ENCODE data around the gene UBE2E1. TPM values are rescaled to one million over a fixed set of nuclear protein-coding genes. Genes with fewer than 3 reads are reported as not detected.
"Not testable (repeated sequence)": the region's sequence is repeated elsewhere in the genome, so short reads cannot be mapped to it uniquely, and the experiment has no call there.

UBE2E1 gene
- total and polyA plus RNA-seq, 2 donors = 89.1 to 95.2 TPM

DNA sequence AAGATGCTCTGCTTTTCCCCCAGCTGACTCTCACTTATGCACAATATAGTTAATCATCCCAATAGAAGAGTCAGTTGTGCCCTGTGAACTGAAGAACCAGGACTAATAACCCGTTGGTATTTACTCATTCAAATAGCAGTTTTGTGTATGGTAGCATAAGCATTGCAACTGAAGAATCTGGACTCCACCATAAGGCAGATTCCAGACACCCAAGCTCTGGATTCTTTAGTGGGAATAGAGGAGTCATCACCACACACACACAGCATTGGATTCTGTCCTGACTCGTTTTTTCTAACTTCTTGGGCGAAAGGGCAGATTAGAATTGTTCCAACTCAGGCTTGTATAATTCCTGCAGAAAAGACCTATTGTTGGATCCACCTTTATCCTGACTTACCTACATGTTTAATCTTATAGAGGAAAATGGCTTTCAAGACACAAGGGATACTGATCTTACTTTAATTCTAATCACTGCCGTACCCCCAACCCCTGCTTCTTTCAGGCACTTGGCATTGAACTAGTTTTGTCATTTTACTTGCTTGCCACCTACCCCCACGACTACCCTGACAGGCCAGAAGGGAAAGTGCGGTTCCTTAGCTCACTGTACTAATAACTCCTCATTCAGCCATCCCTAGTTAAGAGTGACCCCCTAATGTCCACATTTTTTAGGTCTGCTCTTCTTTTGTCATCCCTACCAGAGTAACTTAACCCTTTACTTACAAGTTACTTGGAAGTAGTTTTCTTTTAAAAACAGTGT is 68.8 kb downstream of the UBE2E1 start:
- H3K36me3 ChIP-seq (ENCODE audit: control insufficient read depth in 2 of 2, insufficient read depth in 2 of 2, low read length in 1 of 2) = no peaks in the 10 kb centered on the region
- H3K9me3 ChIP-seq (ENCODE audit: control insufficient read depth in 2 of 2, insufficient read depth in 1 of 2, low read length in 1 of 2) = peaks cover 0 to 5% of the 10 kb centered on the region in 2 donors
- H3K27me3 ChIP-seq (ENCODE audit: control insufficient read depth in 2 of 2, insufficient read depth in 1 of 2, low read length in 1 of 2) = no peaks in the 10 kb centered on the region
- peaks cover 9 to 11% of the 10 kb centered on the region in 2 donors for H3K4me1 ChIP-seq (ENCODE audit: control insufficient read depth in 2 of 2, insufficient read depth in 2 of 2, low read length in 2 of 2)
- no peak overlapping the region for H3K27ac ChIP-seq (ENCODE audit: low read depth in 1 of 2, low read length in 1 of 2)
- DNase-seq (ENCODE audit: low read depth in 6 of 9, low spot score in 9 of 9) = no peak
- no peak overlapping the region for H3K4me3 ChIP-seq (ENCODE audit: low read length in 2 of 2)
- 96% methylated on average over 6 of the region's 6 CpGs for WGBS

DNA sequence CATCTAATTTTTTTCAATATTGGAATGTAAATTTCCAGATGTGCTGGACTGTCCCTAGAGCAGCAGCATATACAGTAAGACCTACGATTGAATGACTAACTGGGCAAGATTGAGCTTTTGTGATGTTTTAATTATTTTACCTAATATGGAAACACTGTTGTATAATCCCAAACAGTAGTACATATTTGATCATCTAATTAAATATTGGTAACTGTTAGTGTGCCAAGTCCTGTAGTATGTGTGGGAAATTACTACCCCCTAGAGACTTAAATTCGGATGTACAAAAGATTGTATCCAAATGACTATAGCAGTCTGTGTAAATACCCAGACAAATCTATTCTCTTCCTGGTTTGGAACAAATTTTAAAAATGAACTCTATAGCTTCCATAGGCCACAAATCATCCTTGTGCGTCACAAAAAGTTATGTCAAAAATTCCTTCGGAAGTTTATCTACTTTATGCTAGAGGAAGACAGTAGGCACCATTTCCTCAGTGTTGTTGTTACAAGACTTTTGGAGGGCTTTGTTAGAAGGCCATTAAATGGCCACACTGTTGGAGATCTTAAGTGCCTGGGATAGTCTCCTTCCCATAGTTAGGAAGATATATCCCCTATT is 69.5 kb downstream of the UBE2E1 start:
- Histone ChIP-seq H3K36me3 (ENCODE audit: control insufficient read depth in 2 of 2, insufficient read depth in 2 of 2, low read length in 1 of 2) (no peaks in the 10 kb centered on the region), H3K27me3 (ENCODE audit: control insufficient read depth in 2 of 2, insufficient read depth in 1 of 2, low read length in 1 of 2) (no peaks in the 10 kb centered on the region), H3K4me1 (ENCODE audit: control insufficient read depth in 2 of 2, insufficient read depth in 2 of 2, low read length in 2 of 2) (peaks cover 2 to 5% of the 10 kb centered on the region in 2 donors), H3K27ac (ENCODE audit: low read depth in 1 of 2, low read length in 1 of 2) (no peak overlapping the region), H3K4me3 (ENCODE audit: low read length in 2 of 2) (no peak overlapping the region), H3K9me3 (ENCODE audit: control insufficient read depth in 2 of 2, insufficient read depth in 1 of 2, low read length in 1 of 2) (peaks cover 0 to 5% of the 10 kb centered on the region in 2 donors)
- no peak for DNase-seq (ENCODE audit: low read depth in 6 of 9, low spot score in 9 of 9)
- WGBS = 95% methylated on average over 4 of the region's 4 CpGs

DNA sequence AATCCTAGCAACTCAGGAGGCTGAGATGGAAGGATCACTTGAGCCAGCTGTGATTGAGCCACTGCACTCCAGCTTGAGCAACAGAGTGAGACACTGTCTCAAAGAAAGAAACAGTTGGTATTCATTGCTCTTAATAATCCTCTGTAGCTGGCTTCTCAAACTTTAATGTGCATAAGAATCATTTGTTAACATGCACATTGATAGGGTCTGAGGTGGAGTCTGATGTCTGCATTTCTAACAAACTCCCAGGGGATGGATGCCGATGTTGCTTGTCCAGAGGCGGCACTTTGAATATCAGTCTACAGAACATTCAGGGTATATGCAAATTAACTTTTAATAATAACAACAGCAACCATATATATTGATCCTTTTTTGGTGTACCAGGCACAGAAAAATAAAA is 71.2 kb downstream of the UBE2E1 start:
- no peak for DNase-seq (ENCODE audit: low read depth in 6 of 9, low spot score in 9 of 9)
- Histone ChIP-seq H3K27ac (ENCODE audit: low read depth in 1 of 2, low read length in 1 of 2) (no peak overlapping the region), H3K4me3 (ENCODE audit: low read length in 2 of 2) (no peak overlapping the region), H3K9me3 (ENCODE audit: control insufficient read depth in 2 of 2, insufficient read depth in 1 of 2, low read length in 1 of 2) (peaks cover 0 to 6% of the 10 kb centered on the region in 2 donors), H3K27me3 (ENCODE audit: control insufficient read depth in 2 of 2, insufficient read depth in 1 of 2, low read length in 1 of 2) (no peaks in the 10 kb centered on the region), H3K4me1 (ENCODE audit: control insufficient read depth in 2 of 2, insufficient read depth in 2 of 2, low read length in 2 of 2) (peaks cover 5 to 10% of the 10 kb centered on the region in 2 donors), H3K36me3 (ENCODE audit: control insufficient read depth in 2 of 2, insufficient read depth in 2 of 2, low read length in 1 of 2) (no peaks in the 10 kb centered on the region)
- 96% methylated on average over 2 of the region's 2 CpGs for WGBS

DNA sequence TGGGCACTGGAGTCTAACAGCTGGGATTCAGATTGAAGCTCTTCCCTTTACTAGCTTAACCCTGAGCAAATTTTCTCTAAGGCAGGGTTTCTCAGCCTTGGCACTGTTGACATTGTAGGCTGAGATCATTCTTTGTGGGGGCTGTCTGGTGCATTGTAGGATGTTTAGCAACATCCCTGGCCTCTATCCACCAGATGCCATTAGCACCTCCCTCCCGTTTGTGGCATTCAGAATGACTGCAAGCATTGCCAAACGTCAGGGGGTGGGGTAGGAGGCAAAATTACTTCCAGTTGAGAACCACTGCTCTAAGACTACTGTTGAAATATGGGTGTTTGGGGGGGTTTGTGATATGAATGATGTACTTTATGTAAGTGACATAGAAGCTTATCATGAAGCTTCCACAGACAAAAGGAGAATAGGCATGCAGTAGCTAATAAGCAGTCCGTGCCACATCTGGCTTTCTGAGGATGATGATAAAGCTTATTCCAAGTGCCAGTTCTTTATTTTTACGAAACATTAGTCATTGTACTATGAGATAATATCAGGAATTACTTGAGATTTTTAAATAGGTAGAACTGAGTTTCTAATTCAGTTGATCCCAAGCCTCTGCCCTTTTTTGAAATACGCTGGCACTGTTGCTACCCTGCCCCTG is 71.7 kb downstream of the UBE2E1 start:
- H3K4me1 ChIP-seq (ENCODE audit: control insufficient read depth in 2 of 2, insufficient read depth in 2 of 2, low read length in 2 of 2) = peaks cover 5 to 10% of the 10 kb centered on the region in 2 donors
- no peak for DNase-seq (ENCODE audit: low read depth in 6 of 9, low spot score in 9 of 9)
- 89% methylated on average over 5 of the region's 5 CpGs for WGBS
- H3K4me3 ChIP-seq (ENCODE audit: low read length in 2 of 2) = no peak overlapping the region
- peaks cover 0 to 10% of the 10 kb centered on the region in 2 donors for H3K9me3 ChIP-seq (ENCODE audit: control insufficient read depth in 2 of 2, insufficient read depth in 1 of 2, low read length in 1 of 2)
- no peaks in the 10 kb centered on the region for H3K27me3 ChIP-seq (ENCODE audit: control insufficient read depth in 2 of 2, insufficient read depth in 1 of 2, low read length in 1 of 2)
- H3K36me3 ChIP-seq (ENCODE audit: control insufficient read depth in 2 of 2, insufficient read depth in 2 of 2, low read length in 1 of 2) = no peaks in the 10 kb centered on the region
- H3K27ac ChIP-seq (ENCODE audit: low read depth in 1 of 2, low read length in 1 of 2) = no peak overlapping the region

DNA sequence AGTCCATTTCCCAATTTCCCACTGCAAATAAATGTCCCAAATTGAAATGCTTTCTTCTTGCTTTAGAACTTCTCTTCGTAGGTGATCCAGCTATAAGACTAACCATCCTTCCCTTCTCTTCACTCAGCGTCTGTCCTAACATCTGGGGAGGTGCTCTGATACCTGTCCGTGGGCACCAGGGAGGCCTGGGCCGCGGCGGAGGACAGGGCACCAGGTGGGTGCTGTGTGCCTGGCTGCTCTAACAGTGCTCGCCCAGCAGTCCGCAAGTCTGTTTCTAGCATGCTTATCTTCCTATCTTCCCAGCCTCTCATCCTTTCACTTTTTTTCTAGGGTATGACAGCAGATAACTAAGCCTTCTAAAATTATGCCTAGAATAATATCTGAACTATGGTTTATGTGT is 73.7 kb downstream of the UBE2E1 start:
- Histone ChIP-seq H3K27me3 (ENCODE audit: control insufficient read depth in 2 of 2, insufficient read depth in 1 of 2, low read length in 1 of 2) (no peaks in the 10 kb centered on the region), H3K36me3 (ENCODE audit: control insufficient read depth in 2 of 2, insufficient read depth in 2 of 2, low read length in 1 of 2) (no peaks in the 10 kb centered on the region), H3K4me3 (ENCODE audit: low read length in 2 of 2) (no peak overlapping the region), H3K27ac (ENCODE audit: low read depth in 1 of 2, low read length in 1 of 2) (no peak overlapping the region), H3K9me3 (ENCODE audit: control insufficient read depth in 2 of 2, insufficient read depth in 1 of 2, low read length in 1 of 2) (peaks cover 0 to 10% of the 10 kb centered on the region in 2 donors), H3K4me1 (ENCODE audit: control insufficient read depth in 2 of 2, insufficient read depth in 2 of 2, low read length in 2 of 2) (peaks cover 5 to 10% of the 10 kb centered on the region in 2 donors)
- WGBS = 93% methylated on average over 8 of the region's 8 CpGs
- no peak for DNase-seq (ENCODE audit: low read depth in 6 of 9, low spot score in 9 of 9)

DNA sequence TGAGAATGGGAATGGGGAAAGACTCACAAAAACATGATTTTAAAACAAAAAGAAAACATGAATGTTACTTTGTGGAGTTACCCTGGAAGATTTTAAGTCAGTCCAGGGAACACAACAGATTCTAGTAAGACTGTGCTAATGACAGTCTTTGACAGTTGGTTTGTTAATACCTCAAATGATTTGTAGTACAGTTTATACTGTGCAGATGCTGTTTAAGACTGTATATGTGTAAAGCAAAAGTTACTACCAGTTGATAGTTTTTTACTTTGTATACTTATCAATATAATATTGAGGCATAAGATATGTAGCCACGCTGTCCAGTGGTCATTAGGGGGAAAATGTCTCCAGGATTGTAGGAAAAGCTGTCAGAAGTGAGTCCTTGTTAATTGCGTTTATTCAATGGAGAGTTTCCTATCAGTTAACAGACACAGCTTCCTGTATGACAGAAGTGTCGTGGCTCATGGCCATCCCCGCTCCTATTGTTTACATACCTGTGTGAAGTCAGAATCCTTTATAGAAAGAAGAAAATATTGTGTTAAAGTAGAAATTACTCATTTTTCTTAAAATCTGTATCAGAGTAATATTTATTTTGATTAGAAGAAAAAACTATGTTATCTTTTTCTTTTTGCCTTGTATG is 75.1 kb downstream of the UBE2E1 start:
- peak in 1 of 9 donors; percentile 35 for DNase-seq (ENCODE audit: low read depth in 6 of 9, low spot score in 9 of 9)
- WGBS = 23% methylated on average over 4 of the region's 4 CpGs

DNA sequence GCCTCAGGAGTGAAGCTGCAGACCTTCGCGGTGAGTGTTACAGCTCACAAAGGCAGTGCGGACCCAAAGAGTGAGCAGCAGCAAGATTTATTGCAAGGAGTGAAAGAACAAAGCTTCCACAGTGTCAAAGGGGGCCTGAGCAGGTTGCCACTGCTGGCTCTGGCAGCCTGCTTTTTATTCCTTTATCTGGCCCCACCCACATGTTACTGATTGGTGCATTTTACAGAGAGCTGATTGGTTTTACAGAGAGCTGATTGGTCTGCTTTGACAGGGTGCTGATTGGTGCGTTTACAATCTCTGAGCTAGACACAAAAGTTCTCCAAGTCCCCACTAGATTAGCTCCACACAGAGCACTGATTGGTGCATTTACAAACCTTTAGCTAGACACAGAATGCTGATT is 76.2 kb downstream of the UBE2E1 start:
- H3K9me3 ChIP-seq (ENCODE audit: control insufficient read depth in 2 of 2, insufficient read depth in 1 of 2, low read length in 1 of 2) = peaks cover 0 to 10% of the 10 kb centered on the region in 2 donors
- H3K27ac ChIP-seq (ENCODE audit: low read depth in 1 of 2, low read length in 1 of 2); H3K36me3 ChIP-seq (ENCODE audit: control insufficient read depth in 2 of 2, insufficient read depth in 2 of 2, low read length in 1 of 2); H3K27me3 ChIP-seq (ENCODE audit: control insufficient read depth in 2 of 2, insufficient read depth in 1 of 2, low read length in 1 of 2); H3K4me3 ChIP-seq (ENCODE audit: low read length in 2 of 2); DNase-seq (ENCODE audit: low read depth in 6 of 9, low spot score in 9 of 9): not testable (repeated sequence)
- peaks cover 5 to 10% of the 10 kb centered on the region in 2 donors for H3K4me1 ChIP-seq (ENCODE audit: control insufficient read depth in 2 of 2, insufficient read depth in 2 of 2, low read length in 2 of 2)
- WGBS = 41% methylated on average over 4 of the region's 4 CpGs

More for the DNA sequence above, 75.1 kb downstream of the UBE2E1 start:
- Histone ChIP-seq H3K4me3 (ENCODE audit: low read length in 2 of 2) (no peak overlapping the region), H3K36me3 (ENCODE audit: control insufficient read depth in 2 of 2, insufficient read depth in 2 of 2, low read length in 1 of 2) (no peaks in the 10 kb centered on the region), H3K27me3 (ENCODE audit: control insufficient read depth in 2 of 2, insufficient read depth in 1 of 2, low read length in 1 of 2) (no peaks in the 10 kb centered on the region), H3K4me1 (ENCODE audit: control insufficient read depth in 2 of 2, insufficient read depth in 2 of 2, low read length in 2 of 2) (peaks cover 5 to 10% of the 10 kb centered on the region in 2 donors), H3K27ac (ENCODE audit: low read depth in 1 of 2, low read length in 1 of 2) (no peak overlapping the region), H3K9me3 (ENCODE audit: control insufficient read depth in 2 of 2, insufficient read depth in 1 of 2, low read length in 1 of 2) (peaks cover 0 to 10% of the 10 kb centered on the region in 2 donors)

DNA sequence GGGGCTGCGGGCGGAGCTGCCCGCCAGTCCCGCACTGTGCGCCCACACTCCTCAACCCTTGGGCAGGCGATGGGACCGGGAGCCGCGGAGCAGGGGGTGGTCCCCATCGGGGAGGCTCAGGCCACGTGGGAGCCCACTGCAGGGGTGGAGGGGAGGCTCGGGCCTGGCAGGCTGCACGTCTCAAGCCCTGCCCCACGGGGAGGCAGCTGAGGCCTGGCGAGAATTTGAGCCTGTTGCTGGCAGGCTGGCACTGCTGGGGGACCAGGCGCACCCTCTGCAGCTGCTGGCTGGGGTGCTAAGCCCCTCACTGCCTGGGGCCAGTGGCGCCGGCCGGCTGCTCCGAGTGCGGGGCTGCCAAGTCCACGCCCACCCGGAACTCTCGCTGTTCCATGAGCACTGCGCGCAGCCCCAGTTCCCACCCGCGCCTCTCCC is 76.7 kb downstream of the UBE2E1 start:
- Histone ChIP-seq H3K9me3 (ENCODE audit: control insufficient read depth in 2 of 2, insufficient read depth in 1 of 2, low read length in 1 of 2) (peaks cover 0 to 10% of the 10 kb centered on the region in 2 donors), H3K27ac (ENCODE audit: low read depth in 1 of 2, low read length in 1 of 2) (no peak overlapping the region), H3K4me1 (ENCODE audit: control insufficient read depth in 2 of 2, insufficient read depth in 2 of 2, low read length in 2 of 2) (peaks cover 5 to 8% of the 10 kb centered on the region in 2 donors), H3K27me3 (ENCODE audit: control insufficient read depth in 2 of 2, insufficient read depth in 1 of 2, low read length in 1 of 2) (no peaks in the 10 kb centered on the region), H3K36me3 (ENCODE audit: control insufficient read depth in 2 of 2, insufficient read depth in 2 of 2, low read length in 1 of 2) (no peaks in the 10 kb centered on the region), H3K4me3 (ENCODE audit: low read length in 2 of 2) (no peak overlapping the region)
- DNase-seq (ENCODE audit: low read depth in 6 of 9, low spot score in 9 of 9) = no peak
- 98% methylated on average over 28 of the region's 28 CpGs for WGBS

All from thymus (tissue), 11 donors.